Stimulated activated CD4-positive, alpha-beta T cell treated with anti-CD3 and anti-CD28 coated beads, Interleukin-4, amount 100 ng/mL, for 4 hours (primary cell): ENCODE measurements around the gene PLPPR1.
"Not testable (repeated sequence)": the region's sequence is repeated elsewhere in the genome, so short reads cannot be mapped to it uniquely, and the experiment has no call there.

Experiments used
- DNase-seq, 2 experiments: peaks; one replicate each; pipeline ENCODE4 v3.0.0-alpha.2; 2020

The PLPPR1 gene

DNA sequence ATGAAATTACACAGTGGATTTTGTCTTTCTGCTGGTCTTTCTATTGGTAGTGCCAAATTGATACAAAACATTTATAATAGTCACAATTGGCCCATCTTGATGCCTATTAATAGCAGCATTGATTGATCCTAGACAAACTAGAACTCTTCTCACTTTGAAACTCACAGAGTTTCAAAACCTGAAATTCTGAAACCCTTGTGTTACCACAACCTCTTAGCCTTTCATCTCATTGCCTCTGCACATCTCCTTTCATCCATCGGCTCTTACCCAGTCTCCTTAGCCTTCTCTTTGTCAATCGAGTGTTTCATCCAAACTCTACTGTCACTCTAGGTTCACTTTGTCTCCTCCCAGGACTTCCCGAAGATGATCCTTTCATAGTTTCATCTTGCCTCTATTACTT lies 22.1 kb downstream of the PLPPR1 start:
- DNase-seq: no peak

DNA sequence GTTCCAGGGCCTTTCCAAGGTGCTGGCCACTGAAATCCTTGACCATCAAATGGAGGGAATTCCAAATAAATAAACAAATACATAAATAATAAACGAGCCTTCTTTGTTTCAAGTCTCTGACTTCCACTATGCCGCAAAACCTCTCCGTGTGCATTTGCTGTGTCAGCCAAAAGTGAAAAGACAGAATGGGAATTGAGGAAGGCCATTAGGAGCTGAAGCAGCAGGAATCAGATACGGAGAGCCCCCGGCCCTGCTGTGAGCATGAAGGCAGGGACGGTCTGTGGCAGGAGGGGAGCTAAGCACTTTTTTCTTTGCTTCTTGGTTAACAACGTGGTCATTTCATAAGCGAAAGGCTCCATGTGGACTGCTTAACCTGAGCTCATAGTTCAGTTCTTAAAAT lies 26.1 kb downstream of the PLPPR1 start:
- DNase-seq: no peak

DNA sequence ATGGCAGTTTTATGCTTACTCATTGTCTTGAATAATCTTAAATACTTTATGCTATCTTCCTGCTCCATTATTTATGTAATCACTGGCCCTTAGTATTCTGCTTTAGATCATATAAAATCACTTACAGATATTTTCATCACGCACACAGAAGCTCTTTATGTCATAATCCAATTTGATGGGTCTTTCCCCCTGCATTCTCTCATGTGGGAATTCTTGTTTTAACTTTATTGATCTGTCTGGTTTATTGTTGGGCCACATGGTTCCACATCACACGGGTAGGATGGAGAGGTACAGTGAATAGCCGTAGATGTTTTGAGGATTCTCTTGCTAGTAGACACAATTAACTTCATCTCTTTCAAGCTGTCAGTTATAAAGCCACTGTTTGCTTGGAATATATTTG lies 27.0 kb downstream of the PLPPR1 start:
- DNase-seq: no peak

DNA sequence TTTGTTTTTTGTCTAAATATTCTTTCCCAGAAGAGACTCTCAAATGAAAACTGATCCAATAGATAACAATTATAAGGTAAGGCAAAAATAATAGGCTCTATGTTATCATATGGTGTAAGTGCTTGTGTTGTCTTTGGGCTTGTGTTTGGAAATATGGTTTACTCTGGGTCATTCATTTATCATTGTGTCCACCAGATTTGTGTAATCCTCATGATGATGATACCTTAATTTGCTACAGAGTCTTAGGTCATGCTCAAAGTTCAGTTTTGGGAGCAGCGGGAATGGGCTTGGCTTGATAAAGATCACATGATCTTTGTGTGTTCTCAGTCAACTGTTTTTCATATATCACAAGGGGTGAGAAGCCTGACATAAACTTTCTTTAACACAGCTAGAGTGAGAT lies 34.2 kb downstream of the PLPPR1 start:
- no peak for DNase-seq

DNA sequence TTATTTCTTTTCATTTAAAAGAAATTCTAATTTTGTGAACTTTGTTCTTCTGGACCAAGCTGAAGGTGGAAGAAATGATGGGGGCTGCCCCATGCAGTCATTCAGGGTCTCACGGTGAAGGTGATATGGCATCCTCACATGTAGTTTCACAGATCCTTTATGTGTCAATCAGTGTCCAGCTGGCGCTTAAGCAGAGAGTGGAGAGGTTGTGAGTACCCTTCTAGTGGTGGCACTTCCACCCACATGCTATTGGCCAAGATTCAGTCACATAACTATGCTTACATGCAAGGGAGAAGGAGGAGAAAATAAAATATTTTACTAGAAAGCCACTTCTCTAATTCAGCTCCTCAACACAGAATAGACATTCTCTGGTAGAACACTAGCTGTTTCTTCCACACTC lies 34.7 kb downstream of the PLPPR1 start:
- DNase-seq: no peak

DNA sequence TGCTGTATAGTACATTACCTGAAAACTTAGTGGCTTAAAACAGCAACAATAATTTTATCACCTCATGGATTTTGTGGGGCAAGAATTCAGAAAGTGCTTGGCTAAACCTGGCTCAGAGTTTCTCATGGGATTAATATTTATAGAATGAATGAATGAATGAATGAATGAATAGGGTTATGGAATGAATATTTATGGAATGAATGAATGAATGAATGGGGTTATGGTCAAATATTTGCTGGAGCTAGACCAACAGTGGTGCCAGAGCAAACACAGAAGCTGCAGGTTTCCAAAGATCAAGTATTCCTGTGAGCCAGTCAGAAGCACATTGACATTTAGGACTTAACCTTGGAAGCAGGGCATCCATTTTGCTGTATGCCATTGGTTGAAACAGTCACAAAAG lies 35.7 kb downstream of the PLPPR1 start:
- no peak for DNase-seq

DNA sequence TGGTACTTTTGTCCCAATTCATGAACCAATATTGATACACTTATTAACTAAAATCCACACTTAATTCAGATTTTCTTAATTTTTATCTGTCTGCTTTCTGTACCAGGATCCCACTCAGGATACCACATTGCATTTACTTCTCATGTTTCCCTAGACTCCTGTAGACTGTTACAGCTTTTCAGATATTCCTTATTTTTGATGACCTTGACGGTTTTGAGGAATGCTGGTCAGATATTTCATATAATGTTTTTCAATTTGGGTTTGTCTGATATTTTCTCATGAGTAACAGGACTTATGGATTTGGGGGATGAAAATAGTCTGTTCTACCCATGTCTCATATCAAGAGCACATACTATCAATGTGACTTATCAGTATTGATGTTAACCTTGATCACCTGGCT lies 37.4 kb downstream of the PLPPR1 start:
- no peak for DNase-seq

DNA sequence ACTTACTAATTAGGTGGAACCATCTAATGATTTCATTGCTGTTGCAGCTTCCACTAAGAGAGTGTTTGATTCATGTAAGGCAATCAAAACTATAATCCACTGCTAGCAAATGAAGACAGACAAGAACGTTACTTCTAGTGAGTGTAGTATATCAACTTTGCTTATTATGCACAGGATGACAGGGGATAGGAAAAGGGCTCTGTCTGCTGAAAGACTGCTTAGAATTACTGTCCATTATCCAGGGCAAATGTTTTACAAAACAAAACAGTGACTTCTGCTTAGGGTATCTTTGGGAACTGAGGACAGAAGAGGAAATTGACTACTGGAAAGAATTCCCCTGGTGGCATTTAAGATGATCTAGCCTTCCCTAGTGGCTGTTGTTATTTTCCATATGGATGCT lies 40.2 kb downstream of the PLPPR1 start:
- DNase-seq: no peak

DNA sequence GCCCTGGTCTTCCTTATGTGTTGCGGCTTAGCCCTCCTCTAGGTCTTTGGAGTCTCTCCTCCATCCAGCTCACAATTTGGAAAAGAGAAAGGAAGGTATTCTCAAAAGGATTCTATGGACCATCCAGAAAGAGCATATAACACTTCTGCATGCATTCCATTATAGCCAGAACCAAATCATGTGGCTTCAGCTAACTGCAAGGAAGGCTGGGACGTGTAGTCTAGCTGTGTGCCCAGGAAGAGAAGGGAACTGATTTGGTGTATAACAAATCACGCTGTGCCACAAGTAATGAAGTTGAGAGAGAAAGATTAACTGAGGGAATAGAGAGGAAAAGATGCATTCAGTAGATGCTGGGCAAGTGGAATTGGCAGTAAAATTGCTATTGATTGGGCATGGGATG lies 43.7 kb downstream of the PLPPR1 start:
- DNase-seq: no peak

DNA sequence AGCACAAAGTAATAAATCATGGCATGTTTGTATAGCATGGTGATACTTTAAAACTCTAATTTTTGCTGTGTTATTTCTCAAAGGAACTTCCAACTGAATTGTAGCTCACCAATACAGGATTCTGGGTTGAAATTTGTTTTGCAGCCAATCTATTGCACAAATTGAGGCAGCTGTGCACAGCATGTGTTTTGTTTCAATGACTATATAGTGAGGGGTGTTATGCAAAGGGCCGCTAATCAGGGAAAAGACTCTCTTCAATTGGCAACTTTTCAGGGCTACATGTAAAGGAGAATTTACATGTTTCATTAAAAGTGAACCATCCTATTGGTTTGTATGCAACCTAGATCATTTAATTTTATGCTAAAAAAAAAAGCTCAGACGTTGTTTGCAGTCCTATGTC lies 44.6 kb downstream of the PLPPR1 start:
- DNase-seq: no peak

DNA sequence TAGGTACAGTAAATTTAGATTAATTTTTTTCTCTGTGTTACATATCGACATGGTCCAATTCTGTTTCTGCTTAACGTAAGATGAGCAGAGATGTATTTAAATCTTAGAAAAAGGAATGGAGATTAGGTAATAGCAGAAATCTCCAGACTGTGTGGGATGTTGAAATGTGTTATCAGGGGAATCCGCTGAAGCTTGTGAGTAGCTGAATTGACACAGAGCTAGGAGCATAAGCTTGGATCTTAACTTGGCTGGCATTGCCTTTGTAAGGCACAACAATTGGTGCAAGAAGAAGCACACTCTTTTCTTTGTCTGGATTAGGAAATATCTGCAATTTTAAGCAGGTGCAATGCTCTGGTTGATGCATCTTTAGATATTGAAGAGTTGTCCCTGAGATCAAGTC lies 53.1 kb downstream of the PLPPR1 start:
- no peak for DNase-seq

DNA sequence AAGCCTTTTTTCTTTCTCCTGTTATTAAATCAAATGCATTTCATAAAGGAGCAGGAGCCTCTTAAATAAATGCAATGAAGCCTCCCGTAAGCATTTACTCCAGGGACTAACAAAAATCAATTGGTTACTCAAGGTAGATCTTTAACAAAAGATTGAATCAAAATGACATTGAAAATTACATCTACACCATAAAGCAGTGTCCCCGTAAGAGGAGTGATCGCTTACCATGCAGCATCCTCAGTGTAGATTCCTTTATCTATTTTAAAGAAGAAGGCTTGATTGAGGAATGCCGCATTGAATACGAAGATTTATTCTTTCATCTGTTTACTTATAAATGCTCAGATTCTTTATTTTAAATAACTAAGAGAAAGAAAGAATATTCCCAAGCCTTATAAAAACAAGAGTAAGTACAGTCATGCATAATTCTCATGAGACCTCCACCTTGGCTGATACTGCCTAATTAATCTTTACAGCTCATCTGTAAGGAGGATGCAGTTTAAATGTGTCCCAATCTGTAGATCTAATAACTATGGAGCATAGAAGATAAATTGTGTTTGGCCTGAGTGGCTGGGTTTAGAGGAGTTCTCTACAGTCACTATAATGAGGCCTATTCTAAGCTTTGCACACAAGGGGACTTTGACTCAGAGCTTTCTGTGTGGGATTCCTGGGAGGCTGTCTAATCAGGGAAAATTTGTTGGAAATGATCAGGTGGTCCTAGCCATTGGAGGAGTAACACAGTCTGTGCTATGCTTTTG lies 55.1 kb downstream of the PLPPR1 start:
- no peak for DNase-seq

DNA sequence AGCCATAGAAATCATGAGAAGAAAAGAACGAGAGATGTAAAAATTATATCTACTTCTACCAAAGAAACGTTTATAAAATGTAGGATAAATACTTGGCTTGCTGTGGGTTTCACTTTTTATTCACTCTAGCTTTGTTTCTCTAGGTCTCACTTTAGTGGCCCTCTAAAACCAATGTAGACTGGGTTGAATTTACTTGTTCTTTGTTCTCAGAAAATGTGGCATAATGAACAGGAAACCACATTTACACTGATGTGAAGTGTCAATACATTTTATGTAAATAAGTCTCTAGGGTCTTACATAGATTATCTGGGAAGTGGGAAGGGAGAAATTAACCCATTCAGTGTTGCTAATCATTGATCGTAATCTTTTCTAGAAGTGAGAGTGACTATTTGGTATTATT lies 58.9 kb downstream of the PLPPR1 start:
- no peak for DNase-seq

DNA sequence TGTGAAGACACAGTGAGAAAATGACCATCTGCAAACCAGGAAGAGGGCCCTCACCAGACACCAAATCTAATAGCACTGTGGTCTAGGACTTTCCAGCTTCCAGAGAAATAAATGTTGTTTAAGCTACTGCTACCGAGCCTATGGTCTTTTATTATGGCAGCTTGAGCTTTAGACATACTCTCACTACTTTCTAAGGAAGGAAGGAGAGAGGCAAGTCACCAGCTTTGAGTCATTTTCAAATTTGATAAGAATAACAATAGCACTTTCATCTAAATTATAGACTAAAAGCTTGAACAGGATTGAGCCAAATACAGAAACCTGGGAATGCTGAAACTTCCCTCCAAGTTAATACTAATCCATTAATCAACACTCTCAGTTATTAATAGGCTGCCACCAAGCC lies 64.4 kb downstream of the PLPPR1 start:
- DNase-seq: no peak

DNA sequence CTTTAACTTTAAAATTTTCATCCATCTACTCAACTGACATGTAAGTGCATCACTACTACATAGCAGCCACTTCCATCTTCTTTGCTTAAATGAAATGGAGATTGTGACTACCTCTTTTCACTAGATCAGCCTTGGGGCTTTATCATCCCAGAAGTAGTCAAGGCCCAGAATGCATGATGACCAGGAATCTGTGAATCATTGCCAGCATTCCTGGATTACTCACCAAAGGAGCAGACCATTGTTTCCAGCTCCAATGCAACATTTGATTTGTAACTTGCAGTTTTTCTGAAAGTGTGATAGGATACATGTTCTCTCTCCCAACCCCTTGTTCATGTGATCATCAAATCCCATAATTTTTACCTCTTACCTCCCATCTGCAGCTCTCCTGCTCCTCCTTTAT lies 65.1 kb downstream of the PLPPR1 start:
- no peak for DNase-seq

DNA sequence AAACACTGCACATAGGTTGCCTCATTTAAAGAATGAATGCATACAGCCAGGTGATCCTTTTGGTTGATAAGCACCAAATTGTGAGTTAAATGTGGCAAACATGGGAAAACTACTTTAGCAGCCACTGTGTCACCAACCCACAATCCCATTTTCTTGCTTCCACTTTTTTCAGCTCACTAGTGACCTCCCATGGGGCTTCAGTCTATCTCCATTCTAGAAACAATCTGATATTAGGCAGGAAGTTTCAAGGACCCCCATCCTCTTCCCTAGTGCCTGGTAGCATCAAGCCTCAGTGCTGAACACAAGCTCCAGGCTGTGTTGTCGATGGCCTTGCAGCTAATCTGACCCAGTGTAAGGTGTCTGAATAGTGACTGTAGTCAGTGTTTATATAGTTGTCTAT lies 66.2 kb downstream of the PLPPR1 start:
- no peak for DNase-seq

DNA sequence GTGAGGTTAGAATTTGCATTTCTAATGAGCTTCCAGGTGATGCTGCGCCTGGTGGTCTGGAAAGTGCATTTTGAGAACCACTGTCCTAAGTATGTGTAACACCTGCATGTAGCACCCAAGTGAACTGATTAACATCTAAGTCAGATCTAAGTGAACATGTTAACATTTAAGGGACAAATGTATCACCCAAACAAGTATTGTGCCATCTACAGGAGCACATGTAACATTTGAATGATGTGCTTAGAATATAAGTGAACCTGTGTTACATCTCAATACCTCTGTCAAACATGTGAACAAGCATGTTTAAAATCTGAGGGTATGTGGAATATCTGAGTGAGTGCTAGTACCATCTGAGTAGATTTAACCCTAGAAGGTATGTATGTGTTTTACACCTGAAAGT lies 68.7 kb downstream of the PLPPR1 start:
- DNase-seq: no peak

DNA sequence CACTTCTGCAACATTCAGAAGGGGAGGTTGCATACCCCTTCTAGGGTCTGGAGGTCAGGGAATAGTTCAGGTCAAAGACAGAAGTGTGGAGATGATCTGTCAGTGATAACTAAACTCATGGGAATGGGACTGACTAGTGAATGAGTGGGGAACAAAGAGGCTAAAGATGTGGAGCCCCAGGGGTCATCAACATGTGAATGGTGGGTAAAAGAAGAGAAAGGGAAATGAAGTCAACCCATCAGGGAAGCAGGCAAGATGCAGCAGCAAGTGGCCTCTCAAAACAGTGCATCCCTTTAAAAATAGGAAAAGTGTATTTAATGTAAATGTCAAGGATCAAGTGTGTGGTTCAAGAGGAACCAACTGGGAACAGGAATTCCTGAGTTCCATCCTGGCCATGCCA lies 69.9 kb downstream of the PLPPR1 start:
- no peak for DNase-seq

DNA sequence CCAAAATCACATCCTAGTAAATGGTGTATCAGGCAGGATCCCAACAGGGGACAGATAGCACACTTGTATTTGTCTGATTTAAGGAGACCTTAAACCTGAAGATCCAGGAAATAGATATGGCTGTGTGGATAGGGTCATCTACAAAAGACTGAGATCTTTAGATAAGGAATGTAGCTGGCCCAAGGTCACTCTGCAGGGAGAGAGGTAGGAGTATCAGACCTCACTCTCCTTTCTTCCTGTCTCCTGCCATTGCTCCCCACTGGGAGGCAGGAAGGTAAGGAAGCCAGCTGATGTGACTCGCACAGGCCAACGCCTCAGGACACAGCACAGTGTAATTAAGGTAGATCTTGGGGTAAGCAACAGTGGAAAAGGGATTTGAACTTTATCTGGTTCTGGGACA lies 85.8 kb downstream of the PLPPR1 start:
- no peak for DNase-seq

DNA sequence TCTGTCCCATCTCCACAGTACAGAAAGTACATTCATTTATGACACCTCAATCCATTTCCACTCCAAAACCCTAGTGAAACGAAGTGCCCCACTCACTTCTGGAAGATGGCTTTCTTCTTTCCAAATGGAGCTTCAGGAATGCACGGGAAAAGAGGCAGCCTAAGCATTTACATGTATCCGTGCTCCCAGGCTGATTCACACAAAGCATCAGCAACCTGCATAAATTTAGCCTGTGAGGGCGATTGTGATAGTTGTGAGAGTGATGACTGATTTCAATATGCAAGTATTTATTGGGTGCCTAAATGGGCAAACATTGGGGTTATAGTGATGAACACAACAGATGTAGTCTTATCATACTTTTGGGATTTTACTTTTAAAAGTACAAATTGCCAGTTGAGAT lies 86.6 kb downstream of the PLPPR1 start:
- DNase-seq: no peak

DNA sequence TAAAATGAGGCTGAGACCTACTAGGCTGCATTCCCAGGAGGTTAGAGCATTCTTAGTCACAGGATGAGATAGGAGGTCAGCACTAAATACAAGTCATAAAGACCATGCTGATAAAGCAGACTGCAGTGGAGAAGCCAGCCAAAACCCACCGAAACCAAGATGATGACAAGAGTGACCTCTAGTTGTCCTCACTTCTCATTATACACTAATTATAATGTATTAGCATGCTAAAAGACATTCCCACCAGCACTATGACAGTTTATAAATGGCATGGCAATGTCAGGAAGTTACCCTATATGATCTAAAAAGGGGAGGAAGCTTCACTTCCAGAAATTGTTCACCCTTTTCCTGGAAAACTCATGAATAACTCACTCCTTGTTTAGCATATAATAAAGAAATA lies 88.6 kb downstream of the PLPPR1 start:
- no peak for DNase-seq

DNA sequence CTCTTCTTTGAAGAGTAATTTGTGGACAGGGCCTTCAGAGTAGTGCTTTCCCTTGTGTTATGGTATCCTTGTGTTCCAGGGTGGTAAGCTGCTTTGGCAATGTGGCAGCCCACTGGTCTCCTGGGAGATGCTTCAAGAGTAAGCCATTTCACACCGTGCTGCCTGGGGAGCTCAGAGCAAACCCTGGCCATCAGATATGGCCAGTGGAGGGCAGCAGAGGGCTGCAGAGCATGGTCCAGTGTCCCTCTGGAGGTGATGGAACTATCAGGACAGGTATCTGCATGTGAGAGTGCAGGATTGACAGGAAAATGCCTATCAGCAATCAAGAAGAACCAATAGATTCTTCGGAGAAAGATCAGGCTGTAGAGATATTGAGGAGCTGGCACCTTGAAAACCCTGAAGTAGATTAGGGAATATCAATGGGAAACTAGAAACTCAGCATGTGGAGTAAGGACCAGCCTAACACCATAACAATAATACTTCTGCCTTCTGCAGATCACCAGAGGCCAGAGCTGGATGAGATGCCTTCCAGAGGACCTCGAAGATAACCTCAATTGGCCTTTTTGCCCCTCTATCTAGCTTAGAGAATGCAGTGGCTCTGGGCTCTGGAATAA lies 90.8 kb downstream of the PLPPR1 start:
- no peak for DNase-seq

DNA sequence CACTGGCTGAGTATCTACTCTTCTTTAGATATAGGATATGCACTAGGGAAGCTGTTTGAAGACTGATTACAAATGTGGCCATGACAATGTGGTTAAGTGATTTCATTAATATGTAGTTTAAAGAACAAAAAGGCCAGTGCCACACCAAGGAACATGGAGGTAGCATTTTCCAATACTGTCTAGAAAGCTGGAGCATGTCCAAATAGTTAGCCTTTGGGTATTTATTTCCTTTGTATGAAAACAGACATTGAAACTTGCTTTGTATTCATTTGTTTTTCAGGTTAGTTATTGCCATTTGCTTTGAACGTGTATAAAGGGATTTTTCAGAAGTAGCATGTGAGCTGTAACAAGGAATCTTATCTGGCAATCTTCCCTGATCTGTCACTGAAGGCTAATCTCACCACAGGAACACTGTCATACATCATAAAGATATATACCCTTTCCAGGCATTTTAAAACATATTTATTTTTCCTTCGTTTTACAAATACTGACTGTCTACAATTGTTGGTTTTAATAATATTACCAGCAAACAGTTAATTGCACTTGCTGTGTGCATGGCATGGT lies 93.4 kb downstream of the PLPPR1 start:
- no peak for DNase-seq

DNA sequence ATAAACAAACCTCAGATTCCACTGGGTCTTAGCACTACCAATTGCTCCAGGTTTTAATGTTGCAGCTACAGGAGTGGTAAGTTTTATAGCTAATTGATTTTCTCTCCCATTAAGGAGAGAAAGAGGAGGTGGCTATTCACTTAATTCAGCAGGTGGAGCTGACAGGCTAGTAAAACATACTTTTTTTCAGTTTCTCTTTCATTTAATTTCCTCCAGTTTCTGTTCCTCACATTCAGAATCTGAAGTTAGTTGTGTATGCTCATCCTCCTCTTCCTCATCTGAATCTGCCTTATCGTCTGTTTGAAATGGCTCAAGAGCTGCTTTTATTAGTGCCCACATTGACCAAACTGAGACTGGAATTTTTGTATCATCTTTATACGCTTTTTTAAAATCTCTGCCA lies 98.0 kb downstream of the PLPPR1 start:
- no peak for DNase-seq

DNA sequence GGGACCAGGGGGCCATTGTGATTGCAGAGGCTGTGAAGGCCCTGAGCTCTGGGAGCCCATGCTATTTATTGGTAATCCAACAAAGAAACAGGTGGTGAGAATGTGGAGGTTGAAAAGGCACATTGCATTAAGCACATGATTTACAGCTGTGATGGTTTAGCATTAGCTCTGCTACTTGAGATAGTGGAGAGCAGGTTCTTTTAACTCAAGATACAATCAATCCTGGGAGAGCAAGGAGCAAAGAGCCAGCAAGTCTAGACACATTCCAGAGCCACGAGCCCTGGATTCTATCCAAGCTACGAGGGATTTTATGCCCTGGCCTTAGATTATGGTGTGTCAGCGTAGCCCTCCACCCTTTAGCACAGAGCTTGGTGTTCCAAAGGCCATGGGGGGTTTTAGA lies 98.8 kb downstream of the PLPPR1 start:
- DNase-seq: not testable (repeated sequence)
